ENCODE data around the gene GSX2. TPM values are rescaled to one million over a fixed set of nuclear protein-coding genes. Genes with fewer than 3 reads are reported as not detected.

GSX2 gene
- total and polyA plus RNA-seq, 2 of the 4 experiments (the other 2 are of a cell fraction): not detected

- TF ChIP-seq, protein P1, sequence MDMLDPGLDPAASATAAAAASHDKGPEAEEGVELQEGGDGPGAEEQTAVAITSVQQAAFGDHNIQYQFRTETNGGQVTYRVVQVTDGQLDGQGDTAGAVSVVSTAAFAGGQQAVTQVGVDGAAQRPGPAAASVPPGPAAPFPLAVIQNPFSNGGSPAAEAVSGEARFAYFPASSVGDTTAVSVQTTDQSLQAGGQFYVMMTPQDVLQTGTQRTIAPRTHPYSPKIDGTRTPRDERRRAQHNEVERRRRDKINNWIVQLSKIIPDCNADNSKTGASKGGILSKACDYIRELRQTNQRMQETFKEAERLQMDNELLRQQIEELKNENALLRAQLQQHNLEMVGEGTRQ (IDR thresholded peaks at IDR 0.05; ENCODE audit: low read depth, low read length): no peak
Measured at GRCh38 chr4:54090804-54091623, 8.9 kb upstream of the GSX2 start (continued).

All from IMR-90 (cell line).